H9 (cell line): ENCODE measurements around the gene RTL9. TPM values are rescaled to one million over a fixed set of nuclear protein-coding genes. Genes with fewer than 3 reads are reported as not detected.

Source experiments
- DNase-seq: peaks from one replicate; pipeline ENCODE4 v3.0.0-alpha.2; 2017
- H2AFZ ChIP-seq: one replicate; pipeline ENCODE4 v1.6.1; 2013; ENCODE audit warnings: mild to moderate bottlenecking, low read length, control low read depth, moderate library complexity
- H2AK5ac ChIP-seq: 2 replicates; pipeline ENCODE4 v1.6.1; 2013; ENCODE audit warnings: low read length, control low read depth, mixed read lengths; ENCODE audit not compliant: insufficient read length
- H2BK120ac ChIP-seq: one replicate; pipeline ENCODE4 v1.6.1; 2013; ENCODE audit warnings: low read depth, mild to moderate bottlenecking, low read length, control low read depth, inconsistent platforms; ENCODE audit not compliant: poor library complexity, severe bottlenecking
- H2BK12ac ChIP-seq: 2 replicates; pipeline ENCODE4 v1.6.1; 2013; ENCODE audit warnings: low read length, control low read depth, mixed read lengths, low read depth; ENCODE audit not compliant: insufficient read length
- H2BK15ac ChIP-seq: 2 replicates; pipeline ENCODE4 v1.6.1; 2013; ENCODE audit warnings: low read depth, low read length, control low read depth
- H2BK20ac ChIP-seq: one replicate; pipeline ENCODE4 v1.6.1; 2013; ENCODE audit warnings: low read depth, mild to moderate bottlenecking, low read length, control low read depth, inconsistent platforms; ENCODE audit not compliant: poor library complexity, severe bottlenecking
- H2BK5ac ChIP-seq: 2 replicates; pipeline ENCODE4 v1.6.1; 2013; ENCODE audit warnings: low read length, control low read depth, mixed read lengths; ENCODE audit not compliant: insufficient read length
- H3K14ac ChIP-seq: 2 replicates; pipeline ENCODE4 v1.6.1; 2013; ENCODE audit warnings: low read length, control low read depth; ENCODE audit not compliant: insufficient read depth
- H3K18ac ChIP-seq: 2 replicates; pipeline ENCODE4 v1.6.1; 2013; ENCODE audit warnings: low read depth, mild to moderate bottlenecking, mixed read lengths, low read length, control low read depth; ENCODE audit not compliant: insufficient read length
- H3K23ac ChIP-seq: 2 replicates; pipeline ENCODE4 v1.6.1; 2013; ENCODE audit warnings: low read length, control low read depth, mixed read lengths, low read depth; ENCODE audit not compliant: insufficient read length
- H3K23me2 ChIP-seq: 2 replicates; pipeline ENCODE4 v1.6.1; 2013; ENCODE audit warnings: low read depth, mild to moderate bottlenecking, mixed read lengths, low read length, control low read depth; ENCODE audit not compliant: insufficient read length, poor library complexity, severe bottlenecking
- H3K27ac ChIP-seq: 2 replicates; pipeline ENCODE4 v1.5.1; 2013; ENCODE audit warnings: low read length, control low read depth, mixed read lengths, low read depth; ENCODE audit not compliant: insufficient read length
- H3K27me3 ChIP-seq: 2 replicates; pipeline ENCODE4 v1.6.1; 2013; ENCODE audit warnings: low read length, control low read depth, inconsistent platforms; ENCODE audit not compliant: insufficient read depth
- H3K4ac ChIP-seq: 2 replicates; pipeline ENCODE4 v1.6.1; 2013; ENCODE audit warnings: low read depth, mild to moderate bottlenecking, control low read depth, inconsistent platforms, low read length, moderate library complexity
- H3K4me1 ChIP-seq: 2 replicates; pipeline ENCODE4 v1.6.1; 2013; ENCODE audit warnings: low read length, control low read depth, inconsistent platforms; ENCODE audit not compliant: insufficient read depth
- H3K4me2 ChIP-seq: 2 replicates; pipeline ENCODE4 v1.6.1; 2013; ENCODE audit warnings: low read length, control low read depth, mixed read lengths; ENCODE audit not compliant: insufficient read length, insufficient read depth
- H3K56ac ChIP-seq: 2 replicates; pipeline ENCODE4 v1.6.1; 2013; ENCODE audit warnings: low read depth, mild to moderate bottlenecking, mixed read lengths, low read length, control low read depth; ENCODE audit not compliant: insufficient read length
- H3K79me1 ChIP-seq: 2 replicates; pipeline ENCODE4 v1.6.1; 2013; ENCODE audit warnings: low read depth, mild to moderate bottlenecking, moderate library complexity, low read length, control low read depth, inconsistent platforms; ENCODE audit not compliant: insufficient read depth, poor library complexity, severe bottlenecking
- H3K79me2 ChIP-seq: 2 replicates; pipeline ENCODE4 v1.6.1; 2013; ENCODE audit warnings: low read length, control low read depth, inconsistent platforms; ENCODE audit not compliant: insufficient read depth
- H3K9ac ChIP-seq: 2 replicates; pipeline ENCODE4 v1.6.1; 2013; ENCODE audit warnings: low read length, control low read depth, mixed read lengths; ENCODE audit not compliant: insufficient read length; ENCODE audit errors: extremely low read depth
- H3K9me3 ChIP-seq: one replicate; pipeline ENCODE4 v1.6.1; 2013; ENCODE audit warnings: low read depth, low read length, inconsistent platforms; ENCODE audit not compliant: control insufficient read depth
- H3T11ph ChIP-seq: one replicate; pipeline ENCODE4 v1.6.1; 2013; ENCODE audit warnings: mild to moderate bottlenecking, low read length, control low read depth, inconsistent platforms
- H4K20me1 ChIP-seq: one replicate; pipeline ENCODE4 v1.6.1; 2013; ENCODE audit not compliant: control insufficient read depth, insufficient read length, insufficient read depth
- H4K5ac ChIP-seq: 2 replicates; pipeline ENCODE4 v1.6.1; 2013; ENCODE audit warnings: low read depth, mild to moderate bottlenecking, mixed read lengths, low read length, control low read depth; ENCODE audit not compliant: insufficient read length
- H4K8ac ChIP-seq: replicated peaks from 2 replicates; pipeline ENCODE4 v1.6.1; 2013; ENCODE audit warnings: low read length, control low read depth, mixed read lengths, low read depth; ENCODE audit not compliant: insufficient read length
- H4K91ac ChIP-seq: 2 replicates; pipeline ENCODE4 v1.6.1; 2013; ENCODE audit warnings: low read depth, mild to moderate bottlenecking, moderate library complexity, mixed read lengths, low read length, control low read depth; ENCODE audit not compliant: insufficient read length
- H3K27ac Mint-ChIP-seq, 3 experiments: 2 replicates in 2 of 3; 3 replicates in 1 of 3; pipeline ENCODE4 v1.8.0; 2020 to 2021; ENCODE audit warnings: mixed read lengths in 3 of 3, mild to moderate bottlenecking in 1 of 3, moderate library complexity in 1 of 3
- H3K27me3 Mint-ChIP-seq: 2 replicates; pipeline ENCODE4 v1.8.0; 2021; ENCODE audit warnings: low read depth, mild to moderate bottlenecking, moderate library complexity, mixed read lengths
- H3K36me3 Mint-ChIP-seq, 3 experiments: 2 replicates in 2 of 3; 3 replicates in 1 of 3; pipeline ENCODE4 v1.8.0; 2020 to 2021; ENCODE audit warnings: low read depth in 3 of 3, mixed read lengths in 3 of 3; ENCODE audit not compliant: insufficient read depth in 1 of 3
- H3K4me1 Mint-ChIP-seq, 2 experiments: 2 replicates each; pipeline ENCODE4 v1.8.0; 2020; ENCODE audit warnings: mixed read lengths in 2 of 2
- H3K4me3 Mint-ChIP-seq, 2 experiments: 2 replicates in 1 of 2; 3 replicates in 1 of 2; pipeline ENCODE4 v1.8.0; 2020 to 2021; ENCODE audit warnings: mild to moderate bottlenecking in 2 of 2, mixed read lengths in 2 of 2, moderate library complexity in 1 of 2
- H3K9me3 Mint-ChIP-seq, 2 experiments: 2 replicates in 1 of 2; 3 replicates in 1 of 2; pipeline ENCODE4 v1.8.0; 2020; ENCODE audit warnings: mild to moderate bottlenecking in 2 of 2, mixed read lengths in 2 of 2, moderate library complexity in 1 of 2
- CTCF ChIP-seq: fragments of 200-600 bp; sonication (generic); conservative IDR thresholded peaks from 3 replicates; pipeline ENCODE4 v1.8.0; 2021; ENCODE audit warnings: antibody characterized with exemption, mild to moderate bottlenecking
- total RNA-seq: library from RNA; stranded (reverse); gene quantifications from 2 replicates; pipeline ENCODE4 v1.2.1, GENCODE V29; 2021

Gene RTL9
- total RNA-seq, 1 experiment from 2014 or later = 0.13 TPM

DNA sequence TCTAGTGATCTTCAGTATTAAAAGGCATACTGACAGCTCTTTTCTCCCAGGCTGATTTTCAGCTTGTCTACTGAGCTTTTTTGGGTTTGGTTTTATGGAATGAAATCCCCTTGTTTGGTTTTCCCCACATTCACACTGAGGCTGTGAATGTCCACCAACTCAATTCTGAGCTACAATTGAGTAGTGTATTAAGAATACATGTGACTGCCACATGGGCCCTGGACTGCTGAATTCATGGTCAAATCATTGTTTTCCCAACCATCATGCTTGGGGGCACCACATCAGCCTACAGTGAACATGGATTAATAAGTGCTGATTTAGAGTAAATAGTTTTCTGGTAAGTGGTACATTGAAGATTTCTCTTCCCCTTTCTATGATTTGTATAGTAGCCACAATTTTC lies 32.4 kb downstream of the RTL9 start:
- Histone ChIP-seq H2BK120ac (no peak overlapping the region), H3K23me2 (no peaks in the 10 kb centered on the region), H2BK5ac (no peak overlapping the region), H3K79me2 (no peaks in the 10 kb centered on the region), H3K27me3 (no peaks in the 10 kb centered on the region), H4K8ac (no peak overlapping the region), H2BK15ac (no peak overlapping the region), H3K4ac (no peak overlapping the region), H3K18ac (no peak overlapping the region), H3K27ac (no peak overlapping the region), H3K9ac (no peak overlapping the region), H4K5ac (no peak overlapping the region), H3K9me3 (no peaks in the 10 kb centered on the region), H3K14ac (no peak overlapping the region), H3K4me1 (no peaks in the 10 kb centered on the region), H3K79me1 (no peaks in the 10 kb centered on the region), H3K23ac (no peak overlapping the region), H4K20me1 (no peaks in the 10 kb centered on the region), H4K91ac (no peak overlapping the region), H2BK12ac (no peak overlapping the region), H2AFZ (no peak overlapping the region), H3T11ph (no peak overlapping the region), H3K4me2 (no peak overlapping the region), H2AK5ac (no peak overlapping the region), H2BK20ac (no peak overlapping the region), H3K56ac (no peak overlapping the region)
- Mint-ChIP-seq H3K4me1 (no peaks in the 10 kb centered on the region), H3K36me3 (no peaks in the 10 kb centered on the region), H3K27me3 (no peaks in the 10 kb centered on the region; the same call in none of the 2 replicates), H3K4me3 (no peak overlapping the region), H3K27ac (no peak overlapping the region), H3K9me3 (no peaks in the 10 kb centered on the region)
- no peak for DNase-seq
- TF ChIP-seq CTCF = no peak
